Fibroblast of skin of left biceps (primary cell): ENCODE measurements around the gene KATNAL1.
"Not testable (repeated sequence)": the region's sequence is repeated elsewhere in the genome, so short reads cannot be mapped to it uniquely, and the experiment has no call there.

Source experiments
- DNase-seq, 2 experiments: peaks; one replicate each; pipeline ENCODE4 v3.0.0-alpha.2; 2013; ENCODE audit warnings: low read depth in 2 of 2

KATNAL1 gene

GRCh38 chr13:30212256-30212655 lies 95.1 kb downstream of the KATNAL1 start:
- no peak for DNase-seq

DNA sequence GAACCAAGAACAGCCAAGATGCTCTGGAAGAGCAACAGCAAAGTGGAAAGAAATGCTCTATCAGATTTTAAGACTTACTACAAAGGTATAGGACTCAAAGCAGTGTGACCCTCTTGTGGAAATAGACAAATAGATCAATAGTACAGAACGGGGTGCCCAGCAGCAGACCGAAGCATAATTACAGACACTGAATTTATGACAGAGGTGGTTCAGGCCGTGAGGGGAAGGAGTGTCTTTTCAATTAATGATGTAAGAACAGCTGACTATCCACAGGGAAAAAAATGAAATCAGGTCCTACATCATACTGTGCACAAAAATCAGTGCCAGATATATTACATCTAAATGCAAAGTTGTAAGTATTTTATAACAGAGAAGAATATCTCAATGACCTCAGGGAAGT lies 95.6 kb downstream of the KATNAL1 start:
- no peak for DNase-seq

- DNase-seq, result no peak
Observed at GRCh38 chr13:30204564-30204963, 102.8 kb downstream of the KATNAL1 start.

- no peak for DNase-seq
Observed at GRCh38 chr13:30196025-30196424, 111.3 kb downstream of the KATNAL1 start.

GRCh38 chr13:30194906-30195305 lies 112.4 kb downstream of the KATNAL1 start:
- no peak for DNase-seq

- no peak for DNase-seq
Observed at GRCh38 chr13:30193279-30194234, 113.8 kb downstream of the KATNAL1 start.

DNA sequence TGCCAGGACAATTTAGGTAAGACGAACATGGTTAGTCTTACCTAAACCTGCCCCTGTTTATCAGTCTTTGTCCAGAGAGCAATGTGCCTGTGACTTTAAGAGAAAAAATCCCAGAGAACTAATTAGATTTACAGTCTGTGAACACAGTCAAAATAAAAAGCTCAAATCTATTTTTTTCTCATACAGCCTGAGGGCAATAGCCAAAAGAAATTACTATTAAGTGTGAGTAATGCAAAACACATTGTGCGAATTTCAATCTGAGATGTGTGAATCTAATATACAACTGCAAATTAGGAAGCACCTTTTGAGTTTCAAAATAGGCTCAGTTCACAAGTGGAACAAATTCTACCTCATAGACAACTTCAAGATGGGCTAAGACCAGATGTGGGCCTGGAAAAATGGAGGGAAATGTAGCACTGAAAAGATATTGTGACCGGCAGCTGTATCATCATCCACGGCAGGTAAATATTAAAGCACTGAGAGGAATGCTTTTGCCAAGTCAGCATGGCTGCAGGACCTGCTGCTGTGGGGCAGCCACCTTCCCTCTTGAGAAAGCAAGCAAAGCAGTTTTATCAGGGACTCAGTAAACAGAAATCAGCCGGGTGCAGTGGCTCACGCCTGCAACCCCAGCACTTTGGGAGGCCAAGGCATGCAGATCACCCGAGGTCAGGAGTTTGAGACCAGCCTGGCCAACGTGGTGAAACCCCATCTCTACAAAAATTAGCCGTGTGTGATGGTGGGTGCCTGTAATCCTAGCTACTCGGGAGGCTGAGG lies 114.8 kb downstream of the KATNAL1 start:
- no peak for DNase-seq

DNA sequence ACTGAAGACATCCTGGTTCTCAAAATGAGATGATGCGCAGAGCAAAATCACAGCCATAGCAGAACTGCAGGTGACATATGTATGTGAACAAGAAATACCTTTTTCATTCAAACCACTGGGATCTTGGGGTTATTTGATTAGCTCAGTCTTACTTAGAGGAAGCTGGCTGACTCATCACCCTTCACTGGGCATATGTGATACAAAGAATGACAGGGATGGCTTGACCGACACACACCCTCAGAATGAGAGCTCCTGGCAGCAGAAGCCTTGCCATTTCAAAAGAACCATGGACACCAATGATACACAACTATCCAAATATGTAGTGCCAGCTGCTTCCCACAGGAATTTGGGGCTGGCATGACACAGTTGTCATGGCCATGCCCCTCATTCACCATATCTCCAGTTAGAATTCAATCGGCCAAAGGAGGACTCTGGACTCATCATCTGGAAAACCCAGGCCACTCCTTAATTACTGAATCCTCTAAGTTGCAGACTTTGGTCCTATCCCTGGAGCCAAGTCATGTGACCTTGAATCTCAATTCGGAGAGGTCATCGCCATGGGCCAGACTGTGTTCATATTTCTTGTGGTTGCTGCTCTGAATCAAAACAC lies 115.8 kb downstream of the KATNAL1 start:
- no peak for DNase-seq

- no peak for DNase-seq
Observed at GRCh38 chr13:30186634-30187415, 120.5 kb downstream of the KATNAL1 start.

DNA sequence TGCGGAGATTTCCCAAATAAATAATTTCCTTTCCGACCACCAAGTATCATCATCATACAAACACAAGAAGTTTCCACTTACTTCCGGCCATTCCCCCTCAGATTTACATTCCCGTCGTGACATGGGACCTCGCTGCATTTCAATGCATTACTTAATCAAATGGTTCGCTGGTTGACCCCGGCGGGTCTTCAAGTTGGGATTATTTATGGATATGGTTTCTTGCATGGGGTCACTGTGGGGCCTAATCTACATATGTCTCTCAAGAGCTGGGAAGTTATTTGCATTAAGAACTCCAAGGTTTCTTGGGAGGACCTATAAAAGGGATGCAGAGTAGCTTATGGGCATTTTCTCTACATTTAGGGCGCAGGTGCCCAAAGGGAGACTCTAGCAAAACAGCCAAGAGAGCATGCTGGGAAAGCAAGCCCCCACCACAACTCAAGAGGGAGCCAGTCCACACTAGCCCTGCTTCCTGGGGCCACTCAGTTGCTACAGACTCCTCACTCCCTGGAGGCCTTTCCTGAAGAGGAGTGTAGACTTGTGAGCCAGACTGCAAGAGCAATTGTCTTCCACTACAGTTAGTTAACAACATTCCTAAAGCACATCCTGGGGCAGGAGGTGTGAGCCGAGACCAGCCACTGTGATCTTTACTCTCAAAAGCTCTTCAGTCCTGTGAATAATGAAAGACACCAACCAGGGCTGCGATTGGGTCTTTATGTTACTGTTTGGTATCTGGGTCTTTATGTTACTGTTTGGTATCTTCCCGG lies 125.3 kb downstream of the KATNAL1 start:
- no peak for DNase-seq

- DNase-seq, result no peak
Observed at GRCh38 chr13:30179597-30180276, 127.6 kb downstream of the KATNAL1 start.

DNA sequence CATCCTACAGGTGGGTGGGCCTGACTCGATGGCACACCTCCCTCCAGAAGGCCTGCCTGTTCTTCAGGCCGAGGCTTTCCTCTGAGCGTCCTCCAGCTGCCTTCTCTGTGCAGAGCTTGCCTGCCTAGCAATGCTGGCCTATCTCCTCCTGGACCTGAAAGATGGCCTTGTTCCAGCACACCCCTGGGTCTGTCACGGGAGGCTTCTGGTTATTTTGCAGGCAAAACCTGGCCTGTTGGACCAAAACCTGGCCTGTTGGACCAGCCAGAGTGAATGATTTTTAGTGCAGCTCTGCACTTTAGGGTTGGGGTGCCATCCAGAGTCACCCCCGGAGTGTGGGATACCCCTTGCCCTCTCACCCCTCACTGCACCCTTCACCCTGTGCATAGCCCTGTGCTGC lies 128.4 kb downstream of the KATNAL1 start:
- DNase-seq, result no peak

- no peak for DNase-seq
Observed at GRCh38 chr13:30175166-30175565, 132.2 kb downstream of the KATNAL1 start.

- DNase-seq, result not testable (repeated sequence)
Observed at GRCh38 chr13:30174250-30174649, 133.1 kb downstream of the KATNAL1 start.

DNA sequence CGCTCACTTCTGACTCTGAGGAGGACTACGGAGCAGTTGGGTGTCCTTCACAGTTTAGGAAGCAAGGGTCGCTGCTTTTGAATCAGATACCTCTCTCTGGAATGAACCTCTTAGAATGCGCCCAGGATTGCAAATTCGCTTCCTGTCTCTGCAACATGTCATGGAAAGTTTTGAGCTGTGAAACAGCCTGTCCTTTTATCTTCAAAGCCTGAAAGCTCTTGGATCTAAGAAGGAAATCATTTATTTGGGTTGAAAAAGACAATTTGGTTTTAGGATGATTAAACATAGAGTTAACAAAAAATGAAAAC lies 134.1 kb downstream of the KATNAL1 start:
- DNase-seq, result no peak

DNA sequence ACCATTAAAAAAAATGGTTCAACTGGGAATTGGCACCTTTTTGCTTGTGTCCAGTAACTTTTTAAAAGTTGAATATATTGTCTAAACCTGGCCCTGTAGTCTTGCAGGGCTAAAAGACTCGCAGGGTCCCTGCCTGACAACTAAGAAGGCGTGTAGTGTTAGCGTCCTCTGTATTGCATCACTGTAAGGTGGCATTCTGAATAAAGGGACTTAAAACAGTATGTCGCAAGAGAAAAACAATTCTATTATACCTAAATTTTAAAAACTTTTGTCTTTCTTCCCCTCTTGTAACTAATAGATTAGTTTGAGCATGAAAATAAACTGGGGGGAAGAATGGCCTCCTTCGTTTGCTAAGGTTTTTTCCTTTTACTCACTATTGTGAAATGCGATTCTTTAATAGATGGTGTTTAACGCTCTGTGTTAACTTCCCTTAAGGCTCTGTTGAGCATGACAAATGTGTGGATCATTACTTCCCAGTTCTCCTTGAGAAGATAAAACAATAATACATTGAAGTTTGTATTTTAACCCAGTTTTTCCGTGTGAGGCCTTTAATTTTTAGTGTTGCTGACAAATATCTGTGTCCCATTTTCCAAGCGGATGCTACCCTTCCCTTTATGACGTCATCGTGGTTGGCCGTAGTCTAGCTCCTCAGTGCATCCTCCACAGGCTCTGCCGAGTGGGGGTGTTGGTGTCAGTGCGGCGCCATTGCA lies 134.6 kb downstream of the KATNAL1 start:
- peak in 1 of 2 experiments; percentile 4 for DNase-seq

DNA sequence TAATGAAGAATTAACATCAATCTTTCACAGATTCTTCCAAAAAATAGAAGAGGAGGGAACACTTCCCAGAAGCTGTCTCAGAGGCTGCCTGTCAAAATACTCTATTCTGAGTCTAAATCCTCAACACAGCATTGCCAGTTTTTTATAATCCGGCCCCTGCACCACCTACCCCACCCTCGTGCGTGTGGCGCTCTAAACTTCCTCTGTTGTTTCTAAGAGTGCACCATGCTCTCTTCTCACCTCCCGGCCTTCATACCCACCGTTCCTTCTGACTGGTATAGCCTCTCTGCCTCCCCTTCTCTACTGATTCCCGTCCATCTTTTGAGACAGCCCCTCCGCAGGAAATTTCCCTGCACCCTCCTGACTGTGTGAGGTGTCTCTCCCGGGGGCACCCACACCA lies 136.8 kb downstream of the KATNAL1 start:
- no peak for DNase-seq

GRCh38 chr13:30169442-30169841 lies 137.9 kb downstream of the KATNAL1 start:
- DNase-seq, result no peak

- no peak for DNase-seq
Observed at GRCh38 chr13:30165796-30166195, 141.6 kb downstream of the KATNAL1 start.

DNA sequence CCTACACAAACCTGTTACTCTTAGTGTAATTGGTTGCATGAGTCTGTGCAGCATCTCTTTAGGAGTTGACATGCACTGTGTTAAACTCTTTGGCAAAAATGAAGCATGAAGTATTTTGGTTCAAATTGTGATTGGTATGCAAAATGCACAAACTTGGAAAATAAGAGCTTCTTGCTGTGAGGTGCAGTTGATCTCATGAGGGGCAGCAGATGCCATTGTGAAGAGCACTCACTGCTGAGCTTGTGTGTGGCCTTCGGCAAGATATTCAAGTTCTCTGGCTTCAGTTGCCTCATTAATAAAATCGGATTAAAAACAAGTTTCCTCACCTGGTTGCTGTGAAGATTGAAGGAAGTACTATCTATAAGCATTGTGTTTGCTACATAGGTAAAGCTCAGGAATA lies 142.3 kb downstream of the KATNAL1 start:
- no peak for DNase-seq
